ENCODE data around the gene KLF5. TPM values are rescaled to one million over a fixed set of nuclear protein-coding genes. Genes with fewer than 3 reads are reported as not detected.

KLF5 gene
- total RNA-seq, 1 donor from 2014 or later: 0.84 TPM

GRCh38 chr13:73107970-73108369 is 49.2 kb downstream of the KLF5 start:
- Mint-ChIP-seq H3K4me3 (no peak overlapping the region), H3K36me3 (no peaks in the 10 kb centered on the region), H3K27me3 (ENCODE audit: insufficient read depth, low read depth) (no peaks in the 10 kb centered on the region), H3K9me3 (no peaks in the 10 kb centered on the region), H3K27ac (no peak overlapping the region), H3K4me1 (peaks cover 8% of the 10 kb centered on the region)
- Histone ChIP-seq H3K9me3 (ENCODE audit: low read depth) (no peaks in the 10 kb centered on the region), H4K20me1 (ENCODE audit: low read depth) (no peaks in the 10 kb centered on the region), H3K9ac (no peak overlapping the region), H3K4me1 (no peaks in the 10 kb centered on the region), H2AFZ (replicated peaks) (no peak overlapping the region), H3K4me3 (no peak overlapping the region), H3K36me3 (no peaks in the 10 kb centered on the region), H3K27me3 (no peaks in the 10 kb centered on the region), H3K4me2 (no peak overlapping the region), H3F3A (ENCODE audit: low read depth) (no peaks in the 10 kb centered on the region), H3K79me2 (ENCODE audit: low read depth) (no peaks in the 10 kb centered on the region), H3K27ac (no peak overlapping the region)
- no peak for DNase-seq (ENCODE audit: low spot score)
- TF ChIP-seq CTCF (IDR thresholded peaks at IDR 0.05) (no peak), EZH2phosphoT487 (IDR thresholded peaks at IDR 0.05) (no peak), EZH2 (IDR thresholded peaks at IDR 0.05) (no peak)

- H3K9me3 ChIP-seq (ENCODE audit: low read depth): no peaks in the 10 kb centered on the region
- no peaks in the 10 kb centered on the region for H3K36me3 ChIP-seq
- H3K4me1 ChIP-seq: no peaks in the 10 kb centered on the region
- TF ChIP-seq EZH2 (IDR thresholded peaks at IDR 0.05): no peak
- TF ChIP-seq EZH2phosphoT487 (IDR thresholded peaks at IDR 0.05): no peak
- no peak for TF ChIP-seq CTCF (IDR thresholded peaks at IDR 0.05)
- no peaks in the 10 kb centered on the region for H3F3A ChIP-seq (ENCODE audit: low read depth)
- no peak for DNase-seq (ENCODE audit: low spot score)
- no peak overlapping the region for H3K27ac ChIP-seq
- H3K4me3 ChIP-seq: no peak overlapping the region
- no peaks in the 10 kb centered on the region for H3K27me3 ChIP-seq
- Mint-ChIP-seq H3K4me3 (no peak overlapping the region), H3K4me1 (peaks cover 8% of the 10 kb centered on the region), H3K27ac (no peak overlapping the region), H3K9me3 (no peaks in the 10 kb centered on the region), H3K36me3 (no peaks in the 10 kb centered on the region), H3K27me3 (ENCODE audit: insufficient read depth, low read depth) (no peaks in the 10 kb centered on the region)
- H4K20me1 ChIP-seq (ENCODE audit: low read depth): no peaks in the 10 kb centered on the region
- no peaks in the 10 kb centered on the region for H3K79me2 ChIP-seq (ENCODE audit: low read depth)
- H3K4me2 ChIP-seq: no peak overlapping the region
- no peak overlapping the region for H2AFZ ChIP-seq (replicated peaks)
- no peak overlapping the region for H3K9ac ChIP-seq
These were observed 50.6 kb downstream of the KLF5 start for GRCh38 chr13:73109288-73109899.

- Histone ChIP-seq H3K4me1 (no peaks in the 10 kb centered on the region), H3F3A (ENCODE audit: low read depth) (no peaks in the 10 kb centered on the region), H2AFZ (replicated peaks) (no peak overlapping the region), H3K9me3 (ENCODE audit: low read depth) (no peaks in the 10 kb centered on the region), H3K9ac (no peak overlapping the region), H3K27me3 (no peaks in the 10 kb centered on the region), H3K4me2 (no peak overlapping the region), H3K79me2 (ENCODE audit: low read depth) (no peaks in the 10 kb centered on the region), H3K27ac (no peak overlapping the region), H3K4me3 (no peak overlapping the region), H3K36me3 (no peaks in the 10 kb centered on the region), H4K20me1 (ENCODE audit: low read depth) (no peaks in the 10 kb centered on the region)
- no peaks in the 10 kb centered on the region for H3K36me3 Mint-ChIP-seq
- H3K9me3 Mint-ChIP-seq: peaks cover 2% of the 10 kb centered on the region
- peaks cover 8% of the 10 kb centered on the region for H3K4me1 Mint-ChIP-seq
- H3K4me3 Mint-ChIP-seq: no peak overlapping the region
- no peaks in the 10 kb centered on the region for H3K27me3 Mint-ChIP-seq (ENCODE audit: insufficient read depth, low read depth)
- no peak for DNase-seq (ENCODE audit: low spot score)
- no peak overlapping the region for H3K27ac Mint-ChIP-seq
- TF ChIP-seq EZH2phosphoT487 (IDR thresholded peaks at IDR 0.05): no peak
- TF ChIP-seq CTCF (IDR thresholded peaks at IDR 0.05): no peak
These were observed 51.2 kb downstream of the KLF5 start for GRCh38 chr13:73109969-73110368.
